Large intestine (tissue), 3 donors: Measurements from ENCODE around the gene SEMA3B. TPM values are rescaled to one million over a fixed set of nuclear protein-coding genes. Genes with fewer than 3 reads are reported as not detected.
"Not testable (repeated sequence)": the region's sequence is repeated elsewhere in the genome, so short reads cannot be mapped to it uniquely, and the experiment has no call there.

Experiments
- DNase-seq, 2 donors: peaks; one replicate each; pipeline versions ENCODE4 v3.0.0 to v3.0.0-alpha.2; 2013
- H3K27ac ChIP-seq: one replicate; pipeline ENCODE4 v1.5.1; 2013; ENCODE audit warnings: low read length
- H3K27me3 ChIP-seq: 2 replicates; pipeline ENCODE4 v1.6.1; 2013; ENCODE audit warnings: low read length; ENCODE audit not compliant: control insufficient read depth, insufficient read depth
- H3K36me3 ChIP-seq: 2 replicates; pipeline ENCODE4 v1.6.1; 2013; ENCODE audit warnings: low read length; ENCODE audit not compliant: control insufficient read depth, insufficient read depth
- H3K4me1 ChIP-seq: one replicate; pipeline ENCODE4 v1.6.1; 2013; ENCODE audit warnings: low read length; ENCODE audit not compliant: control insufficient read depth, insufficient read depth
- H3K4me3 ChIP-seq: one replicate; pipeline ENCODE4 v1.5.1; 2013; ENCODE audit warnings: low read length
- H3K9me3 ChIP-seq: one replicate; pipeline ENCODE4 v1.6.1; 2013; ENCODE audit warnings: mild to moderate bottlenecking, low read depth, low read length, moderate library complexity; ENCODE audit not compliant: control insufficient read depth
- WGBS: methylation state at CpG from one replicate; pipeline ENCODE4 v1.1.5; 2013; ENCODE audit warnings: low lambda C conversion rate; ENCODE audit not compliant: insufficient coverage; 5-methylcytosine and 5-hydroxymethylcytosine counted together
- polyA plus RNA-seq: library from polyadenylated mRNA; unstranded; fragments of 120-200 nt; gene quantifications from one replicate; pipeline ENCODE4 v1.2.1, GENCODE V29; 2013

SEMA3B gene
- polyA plus RNA-seq, 1 donor, result 87.0 TPM

DNA sequence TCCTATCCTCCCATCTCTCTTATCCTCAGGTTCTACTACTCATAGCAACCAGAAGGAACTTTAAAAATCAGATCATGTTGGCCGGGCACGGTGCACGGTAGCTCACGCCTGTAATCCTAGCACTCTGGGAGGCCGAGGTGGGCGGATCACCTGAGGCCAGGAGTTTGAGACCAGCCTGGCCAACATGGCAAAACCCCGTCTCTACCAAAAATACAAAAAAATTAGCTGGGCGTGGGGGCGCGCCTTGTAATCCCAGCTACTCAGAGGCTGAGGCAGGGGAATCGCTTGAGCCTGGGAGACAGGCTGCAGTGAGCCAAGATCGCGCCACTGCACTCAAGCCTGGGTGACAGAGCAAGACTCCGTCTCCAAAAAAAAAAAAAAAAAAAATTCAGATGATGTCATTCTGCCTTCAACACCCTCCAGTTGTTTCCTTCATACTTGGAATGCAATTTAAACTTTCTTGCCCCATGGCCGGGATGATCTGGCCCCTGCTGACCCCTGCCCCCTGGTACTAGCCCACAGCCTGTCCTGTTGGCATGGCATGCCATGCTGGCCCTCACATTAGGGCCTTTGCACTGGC lies 40.7 kb upstream of the SEMA3B start:
- H3K27ac ChIP-seq, result peak overlapping the region; percentile 69
- no CpG with 5 or more reads among the region's 15 CpGs for WGBS

DNA sequence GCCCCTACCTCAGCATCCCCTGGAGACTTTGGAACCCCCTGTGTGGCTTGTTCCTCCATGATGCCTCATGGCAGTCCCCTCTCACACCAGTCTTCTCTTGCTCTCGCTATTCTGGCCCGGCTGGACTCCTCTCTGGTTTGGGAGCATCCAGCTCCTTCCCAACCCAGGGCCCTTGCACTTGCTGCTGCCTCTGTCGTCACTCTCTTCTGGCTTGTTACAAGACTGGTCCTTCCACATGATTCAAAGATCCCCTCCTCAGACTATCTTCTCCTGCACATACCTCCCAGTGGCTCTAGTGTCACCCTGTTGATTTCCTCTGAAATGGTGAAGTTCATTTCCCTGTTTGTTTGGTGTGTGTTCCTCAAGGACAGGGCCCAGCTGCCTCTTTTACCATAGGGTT lies 39.5 kb upstream of the SEMA3B start:
- Histone ChIP-seq H3K4me1 (peaks cover 13% of the 10 kb centered on the region), H3K27me3 (peaks cover 6% of the 10 kb centered on the region), H3K9me3 (no peaks in the 10 kb centered on the region), H3K27ac (no peak overlapping the region), H3K4me3 (no peak overlapping the region), H3K36me3 (no peaks in the 10 kb centered on the region)
- no CpG with 5 or more reads among the region's 3 CpGs for WGBS
- no peak for DNase-seq

More for the DNA sequence above, 40.7 kb upstream of the SEMA3B start:
- Histone ChIP-seq H3K4me3 (peak overlapping the region; percentile 74), H3K4me1 (peaks cover 13% of the 10 kb centered on the region)
- not testable (repeated sequence) for H3K9me3 ChIP-seq, H3K36me3 ChIP-seq, DNase-seq, H3K27me3 ChIP-seq

DNA sequence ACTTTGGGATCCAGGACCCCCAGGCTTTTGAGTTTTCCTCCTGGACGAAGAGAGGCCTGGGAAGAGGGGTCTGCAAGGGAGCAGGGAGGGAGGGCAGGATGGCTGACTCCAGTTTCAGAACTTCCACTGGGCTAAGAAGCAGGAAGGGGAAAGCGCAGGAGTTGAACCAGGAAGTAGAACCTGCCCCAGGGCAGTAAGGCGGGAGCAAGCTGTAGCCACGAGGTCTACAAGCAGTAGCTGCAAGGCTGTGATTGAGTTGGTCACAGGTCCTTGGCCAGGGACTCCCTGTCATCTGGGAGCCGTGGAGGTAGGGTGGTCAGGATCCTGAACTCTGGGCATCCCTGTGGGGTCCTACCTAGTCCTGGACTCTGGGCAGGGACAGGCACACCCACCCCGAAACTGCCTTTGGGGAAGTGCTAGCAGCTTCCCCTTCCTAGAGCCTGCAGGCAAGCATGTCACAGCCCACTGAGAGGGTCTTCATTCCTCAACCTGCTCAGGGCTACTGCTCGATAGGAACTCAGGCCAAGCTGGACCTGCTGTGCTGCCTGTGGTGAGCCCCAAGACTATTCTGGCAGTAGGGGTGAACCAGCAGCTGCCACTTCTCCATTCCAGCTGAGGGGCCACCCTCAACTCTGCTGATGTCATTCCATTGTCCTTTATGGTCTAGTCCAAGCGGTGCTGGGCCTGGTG lies 38.7 kb upstream of the SEMA3B start:
- no peak for DNase-seq
- Histone ChIP-seq H3K4me1 (peaks cover 16% of the 10 kb centered on the region), H3K36me3 (no peaks in the 10 kb centered on the region), H3K9me3 (no peaks in the 10 kb centered on the region), H3K27ac (no peak overlapping the region), H3K4me3 (no peak overlapping the region), H3K27me3 (peaks cover 3% of the 10 kb centered on the region)
- no CpG with 5 or more reads among the region's 8 CpGs for WGBS

DNA sequence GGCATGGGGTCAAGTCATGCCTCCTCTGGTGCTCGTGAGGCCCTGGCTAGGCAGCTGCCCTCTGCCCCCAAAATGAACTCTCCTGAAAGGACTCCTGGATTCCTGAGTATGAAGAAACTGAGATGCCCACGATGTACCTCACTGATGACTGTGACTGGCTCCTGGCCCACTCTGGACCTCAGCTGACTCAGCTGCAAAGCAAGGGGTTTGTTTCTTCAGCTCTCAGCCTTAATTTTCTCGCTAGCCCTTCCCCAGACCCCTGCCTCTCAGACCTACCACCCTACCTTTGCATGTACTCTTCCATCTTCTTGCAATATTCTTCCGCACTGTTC lies 38.2 kb upstream of the SEMA3B start:
- WGBS, result no CpG with 5 or more reads among the region's 4 CpGs
- Histone ChIP-seq H3K4me3 (no peak overlapping the region), H3K9me3 (no peaks in the 10 kb centered on the region), H3K36me3 (no peaks in the 10 kb centered on the region), H3K27me3 (peaks cover 3% of the 10 kb centered on the region), H3K4me1 (peaks cover 15% of the 10 kb centered on the region), H3K27ac (no peak overlapping the region)
- DNase-seq, result no peak

DNA sequence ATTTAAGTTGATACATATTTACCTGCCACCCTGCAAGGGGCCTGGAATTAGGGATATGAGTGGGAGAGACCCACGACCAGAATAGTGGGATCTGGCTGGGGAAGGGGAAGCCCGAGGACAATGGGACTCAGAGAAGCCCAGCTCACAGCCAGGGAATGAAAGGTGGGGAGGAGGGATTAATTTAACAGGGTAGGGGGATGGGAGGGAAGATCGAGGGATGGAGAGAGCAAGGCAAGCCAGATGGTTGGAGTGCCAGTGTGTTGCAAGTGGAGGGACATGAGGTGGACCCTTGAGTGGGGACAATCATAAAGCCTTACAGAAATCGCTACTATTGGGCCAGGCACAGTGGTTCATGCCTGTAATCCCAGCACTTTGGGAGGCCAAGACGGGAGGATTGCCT lies 37.4 kb upstream of the SEMA3B start:
- Histone ChIP-seq H3K4me3 (no peak overlapping the region), H3K36me3 (no peaks in the 10 kb centered on the region), H3K27ac (no peak overlapping the region), H3K27me3 (no peaks in the 10 kb centered on the region), H3K4me1 (peaks cover 10% of the 10 kb centered on the region), H3K9me3 (no peaks in the 10 kb centered on the region)
- WGBS, result 80% methylated on average over 1 of the region's 5 CpGs
- no peak for DNase-seq

DNA sequence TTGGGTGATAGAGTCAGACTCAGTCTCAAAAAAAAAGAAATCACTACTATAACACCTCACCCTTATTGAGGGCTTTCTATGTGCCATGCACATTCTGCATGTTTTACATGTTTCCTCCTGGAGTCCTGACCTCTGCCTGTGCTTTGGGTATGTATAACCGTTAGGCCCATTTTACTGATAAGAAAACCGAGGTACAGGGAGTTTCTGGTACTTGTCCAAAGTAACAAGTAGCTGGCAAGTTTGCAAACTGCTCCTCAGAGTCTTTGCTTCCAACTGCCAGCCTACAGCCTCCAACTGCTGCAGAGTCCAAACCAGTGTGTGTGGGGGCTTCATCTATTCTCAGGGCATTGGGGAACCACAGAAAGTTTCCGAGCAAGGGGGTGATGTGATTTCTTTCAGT lies 36.6 kb upstream of the SEMA3B start:
- H3K27me3 ChIP-seq, result no peaks in the 10 kb centered on the region
- no CpG with 5 or more reads among the region's 3 CpGs for WGBS
- no peaks in the 10 kb centered on the region for H3K9me3 ChIP-seq
- no peak for DNase-seq
- H3K27ac ChIP-seq, result no peak overlapping the region
- peaks cover 5% of the 10 kb centered on the region for H3K4me1 ChIP-seq
- no peaks in the 10 kb centered on the region for H3K36me3 ChIP-seq
- H3K4me3 ChIP-seq, result no peak overlapping the region

DNA sequence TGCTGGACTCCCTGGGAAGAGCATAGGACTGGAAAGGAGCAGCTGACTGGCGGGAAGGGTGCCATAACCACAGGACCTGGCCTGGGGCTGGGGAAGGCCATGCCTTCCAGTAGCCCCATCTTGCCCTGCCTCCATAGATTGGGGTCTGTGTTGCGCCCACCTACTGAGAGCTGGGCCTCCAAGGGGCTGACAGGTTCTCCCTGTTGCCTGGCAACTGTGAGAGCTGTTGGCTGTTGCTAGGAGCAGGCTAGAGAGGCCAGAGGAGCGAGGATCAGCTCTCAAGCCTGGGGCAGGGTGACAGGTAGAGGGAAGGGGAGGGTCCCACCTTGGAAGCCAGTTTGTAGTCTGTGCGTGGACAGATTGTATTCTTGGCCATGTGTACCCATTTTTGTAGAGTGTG lies 35.8 kb upstream of the SEMA3B start:
- Histone ChIP-seq H3K4me3 (no peak overlapping the region), H3K27ac (no peak overlapping the region), H3K27me3 (no peaks in the 10 kb centered on the region), H3K36me3 (no peaks in the 10 kb centered on the region), H3K9me3 (no peaks in the 10 kb centered on the region), H3K4me1 (peaks cover 10% of the 10 kb centered on the region)
- DNase-seq, result no peak
- no CpG with 5 or more reads among the region's 4 CpGs for whole genome bisulfite sequencing

DNA sequence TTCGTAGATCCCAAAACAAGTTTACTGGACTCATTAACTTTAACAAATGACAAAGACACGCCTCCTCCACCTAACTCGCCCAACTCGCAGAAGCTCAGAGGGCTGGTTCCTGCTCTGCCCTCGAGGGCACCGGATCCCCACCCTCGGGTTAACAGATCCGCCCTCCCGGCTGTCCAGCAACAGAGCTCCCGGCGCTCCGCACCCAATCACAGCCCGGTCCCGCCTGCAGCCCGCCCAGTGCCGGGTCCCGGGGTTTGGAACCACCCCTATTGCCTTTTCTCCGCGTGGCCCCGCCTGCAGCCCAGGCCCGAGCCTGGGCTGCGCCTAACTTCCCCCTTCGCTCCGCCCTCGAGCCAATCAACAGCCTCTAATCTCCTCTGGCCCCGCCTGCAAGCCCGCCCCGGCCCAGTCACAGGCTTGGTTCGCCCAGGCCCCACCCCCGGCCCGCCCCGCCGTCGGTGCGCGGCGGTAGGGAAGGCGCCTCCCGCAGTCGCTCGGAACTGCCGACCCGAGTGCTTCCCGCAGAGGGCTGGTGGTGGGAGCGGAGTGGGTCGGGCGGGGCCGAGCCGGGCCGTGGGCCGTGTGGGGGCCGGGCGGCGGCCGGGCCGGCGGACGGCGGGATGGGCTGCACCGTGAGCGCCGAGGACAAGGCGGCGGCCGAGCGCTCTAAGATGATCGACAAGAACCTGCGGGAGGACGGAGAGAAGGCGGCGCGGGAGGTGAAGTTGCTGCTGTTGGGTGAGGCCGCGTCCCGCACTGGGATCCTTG lies 33.0 kb upstream of the SEMA3B start, which contains the start of gene GNAI2:
GNAI2 (plus strand) TSS at position 489 of the 768 bp plus-strand sequence; CDS start at position 621, 132 bp downstream.
- DNase-seq, result peak; percentile 99 to 100
- no peaks in the 10 kb centered on the region for H3K9me3 ChIP-seq
- peak within 1 kb of the TSS; percentile 86 for H3K4me3 ChIP-seq
- peak within 1 kb of the TSS; percentile 82 for H3K27ac ChIP-seq
- peaks cover 11% of the 10 kb centered on the region for H3K36me3 ChIP-seq
- WGBS, result no CpG with 5 or more reads among the region's 75 CpGs
- H3K27me3 ChIP-seq, result no peaks in the 10 kb centered on the region
- peaks cover 21% of the 10 kb centered on the region for H3K4me1 ChIP-seq

DNA sequence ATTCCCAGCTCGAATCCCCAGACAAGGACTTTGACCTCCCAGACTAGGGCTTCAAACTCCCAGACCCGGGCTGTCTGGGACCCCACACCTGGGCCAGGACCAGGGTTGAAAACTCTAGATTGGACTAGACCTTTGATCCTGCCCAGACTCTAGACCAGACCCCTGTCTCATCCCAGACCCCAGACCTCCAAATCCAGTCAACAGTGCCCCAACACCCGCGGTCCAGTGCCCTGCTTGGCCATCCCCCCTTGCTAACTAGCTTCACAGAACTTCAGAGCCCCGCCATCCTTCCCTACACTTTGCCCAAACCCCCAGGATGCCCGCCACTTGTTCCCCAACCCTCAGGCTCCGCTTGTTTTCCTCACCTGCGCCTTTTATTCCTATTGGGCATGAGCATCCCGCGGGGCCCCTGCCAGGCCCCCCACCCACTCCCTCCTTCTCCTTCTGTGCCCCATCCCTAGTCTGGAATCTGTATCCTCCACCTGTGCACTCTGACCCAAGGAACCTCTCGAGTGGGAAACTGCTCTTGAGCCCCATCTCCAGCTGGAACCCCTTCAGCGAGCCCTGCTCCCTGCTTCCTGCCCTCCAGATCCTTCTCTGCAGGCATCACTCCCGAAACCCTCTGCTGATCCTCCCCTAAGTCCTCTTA lies 32.3 kb upstream of the SEMA3B start:
- peak overlapping the region; percentile 86 for H3K4me3 ChIP-seq
- peak overlapping the region; percentile 59 for H3K27ac ChIP-seq
- H3K4me1 ChIP-seq, result peaks cover 22% of the 10 kb centered on the region
- no peak for DNase-seq
- no peaks in the 10 kb centered on the region for H3K9me3 ChIP-seq
- WGBS, result 0% methylated on average over 4 of the region's 13 CpGs
- no peaks in the 10 kb centered on the region for H3K27me3 ChIP-seq
- H3K36me3 ChIP-seq, result peaks cover 11% of the 10 kb centered on the region

DNA sequence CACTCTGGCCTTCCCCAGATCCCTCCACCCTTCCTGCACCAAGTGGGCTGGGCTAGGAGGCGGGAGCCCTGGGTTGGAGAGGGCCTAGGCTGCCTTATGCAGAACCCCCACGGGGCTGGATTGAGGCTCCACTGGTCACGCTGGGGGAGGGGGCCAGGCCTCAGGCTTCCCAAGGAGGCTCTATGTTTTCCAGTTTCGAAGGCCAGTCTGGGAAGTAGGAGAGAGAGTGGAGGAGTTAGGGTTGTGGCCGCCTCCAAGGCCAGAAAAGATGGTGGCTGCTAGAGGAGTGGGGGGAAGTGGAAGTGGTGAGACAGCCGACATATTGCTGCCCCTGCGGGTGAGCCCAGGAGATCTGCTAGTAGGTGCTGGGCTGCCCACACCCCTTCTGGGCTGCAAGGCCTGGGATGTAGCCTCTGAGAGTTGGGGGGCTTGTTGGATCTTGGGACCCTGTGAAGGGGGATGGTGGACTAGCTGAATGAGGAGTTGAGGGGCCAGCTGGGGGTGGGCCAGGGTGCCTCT lies 31.8 kb upstream of the SEMA3B start:
- H3K36me3 ChIP-seq, result peaks cover 11% of the 10 kb centered on the region
- H3K27me3 ChIP-seq, result no peaks in the 10 kb centered on the region
- DNase-seq, result peak in 1 of 2 donors; percentile 49
- peak overlapping the region; percentile 86 for H3K4me3 ChIP-seq
- H3K27ac ChIP-seq, result peak overlapping the region; percentile 59
- no CpG with 5 or more reads among the region's 7 CpGs for WGBS
- H3K9me3 ChIP-seq, result no peaks in the 10 kb centered on the region
- peaks cover 24% of the 10 kb centered on the region for H3K4me1 ChIP-seq
